Sigmoid colon (tissue), 4 donors: Measurements from ENCODE around the gene NFIA.

ENCODE experiments used
- POLR2AphosphoS5 ChIP-seq, 4 donors: sonication (generic); formaldehyde crosslinking; IDR thresholded peaks; one replicate each; pipeline ENCODE4 v1.6.1; 2017; ENCODE audit warnings: antibody characterized with exemption in 4 of 4
- TF ChIP-seq, protein P1 (sequence below), 4 experiments: fragments of 450-650 bp in 3 of 4; fragments of 200-600 bp in 1 of 4; IDR thresholded peaks; one replicate each; pipeline ENCODE4 v1.5.1; 2016 to 2019; ENCODE audit warnings: antibody characterized with exemption in 4 of 4, mild to moderate bottlenecking in 3 of 4, moderate library complexity in 2 of 4

DNA sequence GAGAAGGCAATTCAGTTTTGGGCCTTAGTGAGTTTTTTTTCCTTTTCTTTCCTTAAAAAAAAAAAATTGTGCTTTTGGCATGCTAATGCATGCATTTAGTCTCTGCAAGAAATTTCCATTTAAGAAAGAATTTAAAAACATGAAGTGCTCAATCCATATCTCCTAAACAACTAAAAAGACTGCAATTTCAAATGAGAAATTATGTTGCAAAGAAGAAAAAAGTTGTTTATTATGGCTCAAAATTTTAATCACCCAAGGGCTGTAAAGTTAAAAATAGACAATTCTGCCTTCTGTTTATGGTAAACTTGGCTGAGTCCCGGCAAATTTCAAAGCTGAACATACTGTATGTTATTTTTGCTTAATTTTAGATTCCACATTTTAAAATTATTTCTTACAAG is 59.7 kb downstream of the NFIA start:
- TF ChIP-seq, protein P1, sequence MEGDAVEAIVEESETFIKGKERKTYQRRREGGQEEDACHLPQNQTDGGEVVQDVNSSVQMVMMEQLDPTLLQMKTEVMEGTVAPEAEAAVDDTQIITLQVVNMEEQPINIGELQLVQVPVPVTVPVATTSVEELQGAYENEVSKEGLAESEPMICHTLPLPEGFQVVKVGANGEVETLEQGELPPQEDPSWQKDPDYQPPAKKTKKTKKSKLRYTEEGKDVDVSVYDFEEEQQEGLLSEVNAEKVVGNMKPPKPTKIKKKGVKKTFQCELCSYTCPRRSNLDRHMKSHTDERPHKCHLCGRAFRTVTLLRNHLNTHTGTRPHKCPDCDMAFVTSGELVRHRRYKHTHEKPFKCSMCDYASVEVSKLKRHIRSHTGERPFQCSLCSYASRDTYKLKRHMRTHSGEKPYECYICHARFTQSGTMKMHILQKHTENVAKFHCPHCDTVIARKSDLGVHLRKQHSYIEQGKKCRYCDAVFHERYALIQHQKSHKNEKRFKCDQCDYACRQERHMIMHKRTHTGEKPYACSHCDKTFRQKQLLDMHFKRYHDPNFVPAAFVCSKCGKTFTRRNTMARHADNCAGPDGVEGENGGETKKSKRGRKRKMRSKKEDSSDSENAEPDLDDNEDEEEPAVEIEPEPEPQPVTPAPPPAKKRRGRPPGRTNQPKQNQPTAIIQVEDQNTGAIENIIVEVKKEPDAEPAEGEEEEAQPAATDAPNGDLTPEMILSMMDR (IDR thresholded peaks at IDR 0.05), result no peak
- no peak for TF ChIP-seq POLR2AphosphoS5 (IDR thresholded peaks at IDR 0.05)
